GM18873 (cell line): Measurements from ENCODE around the gene PRR5L.

ENCODE experiments used
- ATAC-seq: cut with Tn5 transposase; IDR thresholded peaks from one replicate; pipeline ENCODE4 v1.9.1; 2021; ENCODE audit warnings: mild to moderate bottlenecking, moderate library complexity, moderate number of reproducible peaks; ENCODE audit not compliant: unreplicated experiment, low FRiP score

The PRR5L gene

DNA sequence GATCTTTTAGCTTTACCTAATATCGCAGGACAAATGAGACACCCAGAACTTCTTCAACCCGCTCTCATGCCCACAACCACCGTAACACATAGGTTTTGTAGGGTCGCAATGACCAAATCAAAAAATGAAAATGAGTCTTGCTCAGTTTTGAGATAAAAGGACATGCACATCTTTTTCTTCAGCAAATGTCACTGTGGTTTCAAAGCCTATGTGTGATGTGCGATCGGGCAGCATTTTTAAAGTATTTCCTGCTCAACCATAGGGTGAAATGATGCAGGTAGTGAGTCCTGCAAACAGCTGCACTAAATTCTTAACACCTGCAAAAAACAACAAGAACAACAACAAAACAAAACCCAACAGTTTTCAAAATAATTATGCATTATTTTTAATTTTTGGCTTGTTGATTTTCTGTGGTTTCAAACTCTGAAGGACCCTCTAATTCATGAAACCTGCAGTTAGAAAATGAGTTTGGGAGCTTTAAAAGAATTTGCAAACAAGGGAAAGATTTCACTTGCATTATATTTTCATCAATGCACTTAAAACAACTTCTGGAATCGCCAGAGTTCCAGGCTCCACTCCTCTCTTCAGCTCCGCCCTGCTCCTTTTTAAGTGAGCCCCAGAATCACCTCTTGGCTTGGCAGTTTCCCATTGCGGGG is 79.4 kb downstream of the PRR5L start:
- ATAC-seq: no peak

DNA sequence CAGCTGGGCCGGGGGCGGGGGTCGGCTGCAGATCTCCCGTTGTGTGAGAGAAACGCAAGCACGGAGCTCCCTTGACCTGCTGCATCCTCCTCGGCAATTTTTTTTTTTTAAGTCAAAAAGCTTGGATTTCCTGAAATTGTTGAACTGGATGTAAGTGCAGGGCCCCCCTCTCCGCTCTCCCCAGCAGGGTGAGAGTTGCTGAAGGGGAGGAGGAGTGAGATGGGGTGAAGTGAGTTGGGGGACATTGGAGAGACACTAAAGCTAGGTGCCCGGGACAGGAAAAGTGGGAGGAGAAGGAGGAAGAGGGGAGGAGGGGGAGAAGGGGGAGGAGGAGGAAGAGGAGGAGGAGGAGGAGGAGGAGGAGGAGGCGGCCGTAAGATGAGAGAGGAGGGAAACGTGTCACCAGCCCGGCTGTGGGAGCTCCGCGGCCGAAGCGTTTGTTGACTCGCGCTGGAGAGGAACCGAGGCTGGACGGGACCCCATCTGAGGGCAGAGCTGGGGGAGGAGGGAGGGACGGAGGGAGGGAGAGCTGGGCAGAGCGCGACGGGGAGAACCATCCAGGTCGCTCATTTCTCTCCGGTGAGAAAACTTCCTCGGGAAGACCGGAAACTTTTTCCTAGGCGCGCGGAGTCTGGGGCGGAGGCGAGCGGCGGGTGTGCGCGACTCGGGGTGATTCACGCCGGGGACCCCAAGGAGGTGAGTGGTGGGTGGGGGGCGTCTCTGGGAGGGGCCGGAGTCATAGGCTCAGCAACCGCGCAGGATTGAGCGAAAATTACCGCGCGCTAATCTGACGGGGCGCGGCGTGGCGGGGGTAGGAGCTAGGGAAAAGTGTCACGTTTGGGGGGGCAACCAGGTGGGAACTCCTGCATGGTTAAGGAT is 80.2 kb downstream of the PRR5L start:
- no peak for ATAC-seq

DNA sequence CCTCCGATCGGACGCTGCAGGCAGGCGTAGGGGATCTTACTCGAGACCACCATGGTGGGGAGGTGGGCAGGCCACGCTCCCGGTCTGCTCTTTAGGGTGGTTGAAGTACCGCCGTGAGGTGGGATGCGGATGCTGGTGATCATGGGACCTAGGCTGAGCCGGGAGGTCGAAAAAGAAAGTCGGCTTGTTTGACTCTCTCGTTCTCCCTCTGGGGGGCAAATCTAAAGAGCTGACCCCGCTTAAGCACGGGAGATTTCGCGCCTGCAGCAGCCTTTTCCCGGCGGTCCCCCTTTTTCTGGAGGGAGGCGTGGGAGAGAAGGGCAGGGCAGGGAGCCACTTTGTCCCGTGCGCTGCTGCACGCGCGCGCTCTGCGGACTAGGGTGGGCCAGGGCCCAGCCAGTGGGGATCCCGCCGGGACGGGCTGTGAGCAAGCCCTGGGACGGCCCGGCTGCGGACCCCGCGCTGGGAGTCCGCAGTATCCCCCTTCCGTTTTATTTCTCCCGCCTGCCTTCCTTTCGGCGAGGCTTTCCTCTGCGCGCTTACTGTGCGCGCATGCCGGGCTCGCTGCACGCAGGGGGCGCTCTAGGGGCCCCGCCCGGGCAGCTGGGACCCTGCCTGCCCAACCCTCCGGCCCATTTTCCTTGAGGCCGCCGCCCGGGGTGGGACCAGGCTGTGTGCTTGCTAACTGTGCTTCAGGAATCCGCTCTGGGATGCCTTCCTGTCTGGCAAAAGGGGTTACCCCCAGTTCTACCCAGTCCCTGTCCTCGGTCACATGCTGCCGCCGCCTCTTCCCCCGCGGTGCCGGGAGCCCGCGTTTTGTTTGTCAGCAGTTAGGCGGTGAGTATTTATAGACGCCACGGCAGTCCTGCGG is 81.0 kb downstream of the PRR5L start:
- ATAC-seq: no peak

DNA sequence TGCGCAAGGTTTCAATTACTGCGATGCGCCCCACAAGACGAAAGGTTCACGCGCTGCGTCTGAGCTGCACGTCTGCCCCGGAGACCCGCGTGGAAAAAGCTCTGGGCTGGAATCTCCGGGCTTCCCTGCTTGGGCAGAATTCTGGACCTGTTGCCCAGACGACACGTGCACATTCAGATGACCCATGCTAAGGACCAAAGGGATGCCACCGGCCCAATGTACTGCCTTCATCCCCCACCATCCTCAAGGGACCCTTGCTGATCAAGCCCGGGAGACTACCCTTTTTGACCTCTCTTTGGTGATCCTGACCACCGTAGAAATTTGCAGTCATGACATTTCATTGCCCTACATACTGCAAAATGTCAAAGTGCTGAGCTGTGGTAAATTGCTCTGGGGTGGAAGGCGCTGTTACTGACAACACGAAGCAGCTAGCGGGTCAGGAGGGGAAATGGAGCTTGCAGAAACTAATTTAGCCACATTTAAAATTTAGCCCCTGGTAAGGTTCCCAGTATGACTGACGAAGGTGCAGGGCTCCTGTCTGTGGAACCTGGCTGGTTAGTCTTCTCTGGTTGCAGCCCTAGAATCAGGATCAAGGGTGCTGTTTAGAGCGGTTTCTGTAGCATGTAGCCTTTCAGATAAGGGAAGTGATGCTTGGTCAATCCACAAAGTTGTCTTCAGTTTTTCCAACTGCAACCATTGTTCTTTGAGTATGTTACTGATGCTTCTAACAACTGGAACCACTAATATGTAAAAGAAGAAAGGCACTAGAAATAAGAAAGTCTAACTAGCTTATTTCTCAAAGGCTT is 81.9 kb downstream of the PRR5L start:
- ATAC-seq: no peak

DNA sequence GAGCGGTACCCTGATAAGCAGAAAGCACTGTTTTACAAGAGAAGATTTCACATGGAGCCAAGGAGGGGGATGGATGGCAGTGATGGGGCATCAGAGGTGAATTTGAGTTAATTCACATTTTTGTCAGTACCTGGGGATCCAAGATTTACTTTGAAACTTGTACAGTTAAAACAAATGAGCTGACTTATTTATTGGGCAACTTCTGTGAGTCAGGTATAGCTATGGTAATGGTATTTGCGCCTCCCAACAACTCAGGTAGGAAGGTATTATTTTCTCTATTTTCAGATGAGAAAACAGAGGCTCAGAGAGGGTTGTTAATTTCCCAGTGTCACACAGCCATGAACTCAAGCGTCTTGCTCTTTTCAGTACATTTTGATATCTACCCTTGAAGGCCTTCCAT is 83.6 kb downstream of the PRR5L start:
- no peak for ATAC-seq

DNA sequence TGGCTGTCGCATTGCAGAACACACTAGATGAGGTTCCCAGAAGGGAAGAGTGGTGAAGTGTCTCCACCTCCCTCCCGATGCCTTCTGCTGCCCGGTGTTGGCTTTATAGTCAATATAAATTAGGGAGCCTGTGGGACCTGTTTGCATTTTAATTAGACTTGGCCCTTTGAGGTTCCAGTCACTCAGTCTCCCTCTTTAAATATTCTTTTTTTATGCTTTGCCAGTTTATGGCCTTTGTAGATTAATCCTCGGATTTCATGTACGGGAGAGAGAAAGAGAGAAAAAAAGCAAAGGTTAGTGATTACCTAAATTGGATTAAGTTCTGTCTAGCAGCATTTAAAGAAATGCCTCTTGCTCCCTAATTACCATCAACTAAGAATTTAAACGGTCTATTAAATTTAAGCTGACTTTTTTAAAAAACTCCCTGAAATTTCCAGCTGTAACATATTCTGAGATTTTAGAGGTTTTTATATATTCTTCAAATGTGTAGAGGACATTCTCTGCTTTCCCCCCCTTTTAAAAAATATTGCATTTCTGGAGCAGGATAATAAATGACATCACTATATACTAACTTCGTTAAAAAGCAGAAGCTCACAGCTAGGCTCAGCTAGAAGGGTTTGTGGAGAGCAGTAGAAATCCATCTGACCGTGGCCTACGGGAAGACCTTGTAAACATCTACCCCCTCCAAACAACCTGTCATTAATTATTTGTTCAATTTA is 84.4 kb downstream of the PRR5L start:
- no peak for ATAC-seq

DNA sequence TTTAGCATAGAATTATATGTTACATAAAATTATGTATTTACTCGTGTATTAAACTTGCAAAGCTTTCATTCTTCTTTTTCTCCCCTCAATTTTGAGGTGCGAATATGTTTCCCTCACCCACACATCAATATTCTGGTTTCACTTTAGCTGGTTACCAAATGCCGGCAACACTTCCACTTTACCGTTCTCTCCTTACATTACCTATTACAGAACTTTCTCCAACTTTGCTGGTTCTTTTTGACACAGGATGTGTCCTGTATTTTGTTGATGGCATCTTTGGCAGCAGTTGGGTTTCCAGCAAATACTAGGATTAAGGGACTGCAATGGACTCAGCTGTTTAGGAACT is 84.9 kb downstream of the PRR5L start:
- no peak for ATAC-seq

DNA sequence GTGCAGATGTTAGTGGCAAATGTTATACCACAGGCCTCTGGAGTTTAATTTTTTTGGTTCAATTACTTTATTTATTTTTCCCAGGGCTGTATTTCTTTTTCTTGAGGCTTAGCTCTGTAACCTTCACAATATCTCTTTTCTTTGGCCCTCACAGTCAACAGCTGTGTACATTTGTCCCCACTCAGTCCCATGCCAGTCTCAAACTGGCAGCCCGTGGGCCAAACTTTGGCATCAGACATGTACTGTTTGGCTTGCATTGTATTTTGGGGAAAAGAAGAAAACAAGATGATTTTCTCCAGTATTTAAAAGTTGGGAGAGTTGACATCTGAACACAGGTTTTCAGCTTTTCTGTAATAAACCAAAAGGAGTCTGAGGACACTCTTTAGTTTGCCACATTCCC is 87.1 kb downstream of the PRR5L start:
- ATAC-seq: no peak

DNA sequence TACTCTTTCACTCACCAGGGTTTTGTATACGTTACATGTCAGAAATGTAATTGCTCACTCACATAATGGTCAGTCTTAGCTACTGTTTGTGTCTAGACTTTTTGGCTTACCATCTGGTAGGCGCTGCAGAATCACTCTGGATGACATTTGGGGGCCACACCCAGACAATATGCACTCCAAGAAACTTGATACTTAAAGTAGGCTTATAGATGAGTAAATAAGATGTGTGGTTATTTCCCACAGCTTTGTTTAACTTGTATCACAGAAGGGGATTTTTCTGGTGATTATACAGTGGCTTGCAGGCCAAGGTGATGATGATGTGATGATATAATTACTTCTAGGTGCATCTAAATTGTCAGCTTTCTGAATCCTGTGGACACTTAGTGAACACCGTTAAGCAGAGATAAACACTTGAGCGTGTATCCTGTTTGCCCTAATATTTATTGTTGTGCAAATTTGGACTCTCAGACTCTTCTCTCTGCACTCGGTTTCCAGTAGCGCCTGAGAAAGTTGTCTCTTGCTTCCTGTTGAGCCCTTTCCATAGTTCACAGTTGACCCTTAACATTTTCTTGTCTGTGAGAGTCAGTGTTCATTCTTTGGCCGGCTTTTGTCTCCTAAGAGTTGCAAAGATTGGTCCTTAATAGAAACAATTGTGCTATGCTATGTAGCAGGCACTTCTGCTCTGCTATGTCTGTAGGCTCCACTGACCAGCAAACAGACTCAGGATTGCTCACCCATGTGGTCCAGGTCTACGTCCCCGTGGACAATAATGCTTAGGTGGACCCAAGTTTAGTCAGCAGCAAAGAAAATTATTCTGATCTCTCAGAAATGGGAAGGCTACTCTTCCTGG is 89.3 kb downstream of the PRR5L start:
- no peak for ATAC-seq

DNA sequence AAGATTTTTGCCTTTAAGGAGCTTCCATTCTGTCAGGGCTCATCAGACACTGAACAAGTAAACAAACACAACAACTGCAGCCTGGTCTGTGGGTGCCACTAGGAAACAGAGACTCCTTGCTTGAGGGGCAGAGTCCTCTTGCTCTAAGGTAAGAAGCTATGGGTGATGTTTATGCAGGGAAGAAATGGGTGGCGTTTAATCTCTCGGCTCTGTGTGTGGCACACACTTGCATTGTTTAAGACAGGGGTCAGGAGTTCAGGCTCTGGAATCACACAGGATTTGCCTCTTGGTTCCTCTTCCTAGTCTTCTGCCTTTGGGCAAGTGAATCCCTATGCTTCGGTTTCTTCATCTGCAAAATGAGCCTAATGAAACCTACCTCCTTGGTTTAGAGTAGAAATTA is 90.3 kb downstream of the PRR5L start:
- ATAC-seq: no peak

DNA sequence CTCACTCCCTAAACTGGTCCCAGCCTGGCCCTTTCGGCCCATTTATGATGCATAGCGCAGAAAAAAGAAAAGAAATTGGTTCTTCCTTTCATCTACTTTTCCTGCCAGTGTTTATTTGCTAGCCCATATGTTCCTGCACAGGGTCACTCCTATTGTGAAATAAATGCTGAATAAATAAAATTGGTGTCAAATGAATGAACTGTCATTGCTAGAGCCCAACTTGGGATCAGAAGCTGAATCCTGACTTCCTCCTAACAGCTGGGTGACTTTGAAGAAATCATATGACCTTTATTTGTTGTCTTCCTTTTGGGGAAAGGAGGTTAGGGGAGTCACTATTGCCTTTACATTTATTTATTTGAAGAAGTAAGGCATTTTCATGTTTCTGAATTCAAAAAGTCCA is 92.0 kb downstream of the PRR5L start:
- no peak for ATAC-seq

DNA sequence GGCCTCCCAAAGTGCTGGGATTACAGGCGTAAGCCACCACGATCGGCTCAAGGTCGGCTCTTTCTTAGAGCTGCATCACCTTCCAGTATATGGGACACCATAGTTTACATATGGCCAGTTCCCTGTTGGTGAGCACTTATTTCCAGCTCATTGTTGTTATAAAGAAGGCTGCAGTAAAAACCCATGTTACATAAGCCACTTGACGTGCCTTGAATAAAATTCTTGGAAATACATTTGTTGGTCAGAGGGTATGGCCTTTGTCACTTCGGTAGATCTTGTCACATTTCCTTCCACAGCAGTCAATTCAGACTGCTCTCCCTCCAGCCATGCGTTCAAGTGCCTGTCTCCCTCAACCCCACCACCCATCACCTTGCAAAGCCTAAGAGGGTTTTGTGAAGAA is 92.9 kb downstream of the PRR5L start:
- no peak for ATAC-seq

DNA sequence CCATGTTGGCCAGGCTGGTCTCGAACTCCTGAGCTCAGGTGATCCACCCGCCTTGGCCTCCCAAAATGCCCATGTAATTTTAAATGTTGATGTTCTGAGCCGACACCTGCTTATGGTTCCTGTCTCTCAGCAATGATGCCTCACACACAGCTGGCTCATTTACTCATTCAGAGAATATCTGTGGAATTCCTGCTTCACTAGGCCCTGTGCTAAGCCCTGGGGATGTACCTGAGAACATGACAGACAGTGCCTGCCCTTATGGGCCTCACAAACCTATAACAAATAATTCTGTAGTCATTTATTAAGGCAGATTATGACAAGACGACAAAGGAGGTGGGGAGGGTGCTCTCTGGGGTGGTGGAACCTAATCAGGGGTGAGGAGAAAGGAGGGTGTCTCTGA is 93.7 kb downstream of the PRR5L start:
- ATAC-seq: no peak

DNA sequence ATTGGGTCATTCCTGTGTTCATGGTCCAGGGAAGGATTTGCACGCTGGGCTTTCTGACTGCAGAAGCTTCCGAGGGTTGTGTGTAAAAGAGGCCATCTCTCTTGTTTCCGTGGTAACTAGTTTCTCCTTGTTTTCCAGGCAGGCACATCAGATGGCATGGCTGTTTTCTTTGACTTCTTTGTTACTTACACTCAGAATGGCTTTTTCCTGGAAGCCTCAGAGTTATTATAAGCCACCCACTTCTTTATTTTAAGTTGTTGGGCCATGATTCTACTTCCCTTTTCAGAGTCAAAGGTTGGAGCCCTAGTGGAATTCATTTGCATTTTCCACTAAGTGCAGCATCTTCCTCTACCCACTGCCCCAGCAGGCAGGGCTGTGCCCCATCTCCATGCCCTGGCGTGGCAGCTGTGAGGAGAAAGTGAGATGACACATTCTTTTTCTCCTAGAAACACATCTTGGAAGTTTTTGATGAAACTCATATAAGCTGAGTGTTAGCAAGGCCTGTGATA is 94.9 kb downstream of the PRR5L start:
- ATAC-seq: no peak

DNA sequence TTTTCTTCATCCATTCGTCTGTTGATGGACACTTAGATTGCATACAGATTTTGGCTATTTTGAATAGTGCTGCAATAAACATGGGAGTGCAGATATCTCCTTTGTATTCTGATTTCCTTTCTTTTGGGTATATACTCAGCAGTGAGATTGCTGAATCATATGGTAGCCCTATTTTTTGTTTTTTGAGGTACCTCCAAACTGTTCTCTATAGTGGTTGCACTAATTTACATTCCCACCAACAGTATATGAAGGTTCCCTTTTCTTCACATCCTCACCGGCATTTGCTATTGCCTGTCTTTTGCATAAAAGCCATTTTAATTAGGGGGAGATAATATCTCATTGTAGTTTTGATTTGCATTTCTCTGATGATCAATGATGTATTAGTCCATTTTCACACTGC is 96.1 kb downstream of the PRR5L start:
- no peak for ATAC-seq

DNA sequence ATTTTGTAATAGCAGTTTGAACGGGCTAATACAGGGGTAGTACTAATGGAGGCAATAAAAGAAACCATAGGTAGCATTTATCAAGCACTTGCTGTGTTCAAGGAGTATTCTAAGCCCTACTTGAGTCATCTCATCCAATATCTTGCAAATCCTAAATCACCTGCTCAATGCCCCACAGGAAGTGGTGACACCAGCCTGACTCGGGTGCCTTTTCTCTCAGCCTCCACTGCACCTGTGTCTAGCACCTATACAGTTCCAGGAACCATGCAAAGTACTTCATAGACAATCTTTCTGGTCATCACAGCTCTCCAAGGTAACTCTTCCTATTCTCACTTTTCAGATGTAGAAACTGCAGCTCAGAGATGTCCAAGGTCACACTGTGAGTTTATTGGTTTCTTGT is 98.0 kb downstream of the PRR5L start:
- ATAC-seq: no peak

DNA sequence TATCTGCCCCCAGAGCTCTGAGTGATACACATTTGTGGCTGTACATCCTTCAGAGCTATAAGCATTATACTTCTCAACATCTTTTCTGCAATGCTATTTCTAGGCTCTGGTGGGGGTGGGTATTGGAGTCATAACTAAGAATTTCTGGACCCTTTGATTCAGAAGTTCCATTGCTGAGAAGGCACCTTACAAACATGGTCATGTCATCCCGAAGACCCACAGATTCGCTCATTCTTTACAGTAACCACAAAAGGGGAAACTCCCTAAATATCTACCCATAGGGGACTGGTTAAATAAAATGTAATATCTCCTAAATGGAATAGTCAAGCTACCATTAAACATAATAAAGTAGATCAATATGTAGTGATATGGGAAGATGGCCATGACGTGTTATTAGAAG is 98.8 kb downstream of the PRR5L start:
- no peak for ATAC-seq

DNA sequence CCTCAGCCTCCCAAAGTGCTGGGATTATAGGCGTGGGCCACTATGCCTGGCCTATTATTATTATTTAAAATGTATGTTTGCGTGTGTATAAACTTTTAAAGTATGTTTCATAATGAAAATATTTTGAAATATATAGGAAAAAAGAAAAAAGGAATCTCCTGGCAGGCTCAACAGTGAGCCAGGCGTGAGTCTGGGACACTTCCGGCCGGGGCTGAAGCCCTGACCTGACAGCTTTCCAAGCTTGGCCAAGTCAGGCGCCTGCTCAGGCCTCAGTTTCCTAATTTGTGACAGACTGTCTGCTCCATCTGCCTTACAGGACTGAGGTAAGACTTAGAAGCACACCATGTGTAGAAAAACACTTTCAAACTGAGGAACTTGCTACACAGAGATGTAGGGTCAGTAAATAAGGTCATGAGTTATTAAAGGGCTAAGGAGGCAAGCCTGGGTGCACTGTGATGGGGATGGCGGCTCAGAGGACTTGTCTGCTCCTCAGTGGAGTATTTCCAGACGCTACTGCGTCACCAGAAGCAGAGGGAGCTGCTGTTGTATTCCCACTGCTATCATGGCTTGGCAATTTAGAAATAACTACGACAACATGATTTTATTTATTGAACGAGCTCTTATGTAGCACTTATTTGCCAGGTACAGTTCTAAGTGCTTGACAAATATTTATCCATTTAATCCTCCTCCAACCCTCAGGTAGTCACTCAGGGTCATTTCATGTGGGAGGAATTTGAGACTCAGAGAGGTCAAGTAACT is 100.1 kb downstream of the PRR5L start:
- no peak for ATAC-seq
